Measurements from ENCODE around the gene TNNT1. TPM values are rescaled to one million over a fixed set of nuclear protein-coding genes. Genes with fewer than 3 reads are reported as not detected.

The TNNT1 gene
- total RNA-seq, 1 donor from 2014 or later: 48.9 TPM

DNA sequence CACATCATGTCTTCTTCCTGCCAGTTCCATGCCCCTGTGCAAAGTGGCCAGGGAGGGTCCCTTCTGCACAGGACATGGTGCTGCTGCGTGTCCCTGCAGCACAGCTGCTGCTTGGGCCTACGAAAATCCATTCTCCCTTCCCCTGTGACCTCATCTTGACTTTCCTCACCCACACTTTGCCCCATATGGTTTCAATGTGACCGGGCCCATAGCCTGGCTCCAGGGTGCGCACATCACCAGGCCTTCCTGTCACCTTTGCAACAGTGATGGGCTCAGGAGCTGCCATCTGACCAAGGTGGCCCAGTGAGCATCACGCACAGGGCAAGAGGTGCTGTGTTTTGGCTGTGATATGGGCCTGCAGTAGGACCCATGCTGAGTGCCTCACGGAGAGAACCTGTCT lies 42.4 kb downstream of the TNNT1 start:
- DNase-seq (ENCODE audit: low spot score in 2 of 2, unreplicated experiment in 2 of 2): no peak
- H3K4me3 Mint-ChIP-seq: no peak overlapping the region
- H3K36me3 Mint-ChIP-seq: peaks cover 30% of the 10 kb centered on the region
- TF ChIP-seq, protein P1, sequence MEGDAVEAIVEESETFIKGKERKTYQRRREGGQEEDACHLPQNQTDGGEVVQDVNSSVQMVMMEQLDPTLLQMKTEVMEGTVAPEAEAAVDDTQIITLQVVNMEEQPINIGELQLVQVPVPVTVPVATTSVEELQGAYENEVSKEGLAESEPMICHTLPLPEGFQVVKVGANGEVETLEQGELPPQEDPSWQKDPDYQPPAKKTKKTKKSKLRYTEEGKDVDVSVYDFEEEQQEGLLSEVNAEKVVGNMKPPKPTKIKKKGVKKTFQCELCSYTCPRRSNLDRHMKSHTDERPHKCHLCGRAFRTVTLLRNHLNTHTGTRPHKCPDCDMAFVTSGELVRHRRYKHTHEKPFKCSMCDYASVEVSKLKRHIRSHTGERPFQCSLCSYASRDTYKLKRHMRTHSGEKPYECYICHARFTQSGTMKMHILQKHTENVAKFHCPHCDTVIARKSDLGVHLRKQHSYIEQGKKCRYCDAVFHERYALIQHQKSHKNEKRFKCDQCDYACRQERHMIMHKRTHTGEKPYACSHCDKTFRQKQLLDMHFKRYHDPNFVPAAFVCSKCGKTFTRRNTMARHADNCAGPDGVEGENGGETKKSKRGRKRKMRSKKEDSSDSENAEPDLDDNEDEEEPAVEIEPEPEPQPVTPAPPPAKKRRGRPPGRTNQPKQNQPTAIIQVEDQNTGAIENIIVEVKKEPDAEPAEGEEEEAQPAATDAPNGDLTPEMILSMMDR (IDR thresholded peaks at IDR 0.05; ENCODE audit: unreplicated experiment): no peak
- peaks cover 3% of the 10 kb centered on the region for H3K9me3 Mint-ChIP-seq
- no peaks in the 10 kb centered on the region for H3K4me1 Mint-ChIP-seq
- no peak overlapping the region for H3K27ac Mint-ChIP-seq
- no peaks in the 10 kb centered on the region for H3K27me3 Mint-ChIP-seq (ENCODE audit: low read depth)

DNA sequence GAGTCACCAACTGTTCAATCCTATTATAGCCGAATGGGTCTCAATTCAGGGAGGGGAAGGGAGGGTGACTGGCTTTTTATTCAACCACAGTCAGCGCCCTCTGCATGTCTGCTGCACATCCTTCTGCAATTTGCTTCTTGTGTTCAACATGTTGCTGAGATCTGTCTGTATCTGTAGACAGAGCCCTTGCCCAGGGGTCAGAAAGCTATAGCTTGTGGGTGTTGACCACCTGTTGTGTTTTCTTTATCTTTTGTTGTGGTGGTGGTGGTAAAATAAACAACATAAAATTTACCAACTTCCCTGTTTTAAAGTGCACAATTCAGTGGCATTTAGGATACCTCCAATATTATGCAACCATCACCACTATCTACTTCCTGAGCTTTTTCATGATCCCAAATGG lies 43.8 kb downstream of the TNNT1 start:
- TF ChIP-seq, protein P1 (IDR thresholded peaks at IDR 0.05; ENCODE audit: unreplicated experiment): no peak
- Mint-ChIP-seq H3K4me3 (no peak overlapping the region), H3K27ac (no peak overlapping the region), H3K36me3 (peaks cover 28% of the 10 kb centered on the region), H3K27me3 (ENCODE audit: low read depth) (no peaks in the 10 kb centered on the region), H3K4me1 (no peaks in the 10 kb centered on the region), H3K9me3 (peaks cover 3% of the 10 kb centered on the region)
- no peak for DNase-seq (ENCODE audit: low spot score in 2 of 2, unreplicated experiment in 2 of 2)

DNA sequence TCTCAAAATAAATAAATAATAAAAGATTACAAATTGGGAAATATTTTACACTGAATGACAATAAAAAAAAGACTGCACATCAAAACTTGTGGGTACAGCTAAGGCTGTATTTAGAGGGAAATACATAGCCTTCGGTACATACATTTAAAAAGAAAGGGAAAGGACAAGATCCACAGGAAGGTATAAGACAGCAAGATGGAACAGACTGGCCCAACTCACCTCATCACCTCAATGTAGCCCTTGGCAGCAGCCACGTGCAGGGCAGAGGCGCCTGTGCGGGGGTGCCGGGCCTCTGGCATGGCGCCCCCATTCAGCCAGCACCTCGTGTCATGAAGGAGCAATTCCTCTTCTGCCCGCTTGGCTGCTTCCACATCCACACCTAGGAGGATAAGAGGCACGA lies 45.8 kb downstream of the TNNT1 start:
- TF ChIP-seq, protein P1 (IDR thresholded peaks at IDR 0.05; ENCODE audit: unreplicated experiment): no peak
- Mint-ChIP-seq H3K27me3 (ENCODE audit: low read depth) (no peaks in the 10 kb centered on the region), H3K9me3 (peaks cover 3% of the 10 kb centered on the region), H3K4me1 (no peaks in the 10 kb centered on the region), H3K36me3 (peaks cover 22% of the 10 kb centered on the region), H3K27ac (no peak overlapping the region), H3K4me3 (no peak overlapping the region)
- DNase-seq (ENCODE audit: low spot score in 2 of 2, unreplicated experiment in 2 of 2): no peak

DNA sequence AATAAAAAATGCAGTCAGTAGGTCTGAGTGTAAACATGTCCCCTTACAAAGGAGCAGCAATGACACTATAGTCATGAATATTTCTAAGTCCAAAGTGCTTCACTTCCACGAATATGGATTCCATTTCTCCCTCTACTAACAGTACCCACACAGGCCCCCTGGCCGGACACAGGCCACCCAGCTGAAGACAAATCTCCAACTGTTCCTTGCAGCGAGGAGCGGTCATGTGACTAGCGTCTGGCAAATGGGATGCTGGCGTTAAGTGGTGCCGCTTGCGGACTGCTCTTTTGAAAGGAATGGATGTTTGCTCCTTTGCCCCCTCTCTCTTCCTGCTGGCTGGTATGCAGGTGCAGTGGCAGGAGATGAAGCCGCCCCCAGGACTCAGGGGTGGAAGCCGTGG lies 47.7 kb downstream of the TNNT1 start:
- no peak for DNase-seq (ENCODE audit: low spot score in 2 of 2, unreplicated experiment in 2 of 2)
- TF ChIP-seq, protein P1 (IDR thresholded peaks at IDR 0.05; ENCODE audit: unreplicated experiment): no peak
- H3K36me3 Mint-ChIP-seq: peaks cover 19% of the 10 kb centered on the region
- H3K4me3 Mint-ChIP-seq: no peak overlapping the region
- peaks cover 3% of the 10 kb centered on the region for H3K9me3 Mint-ChIP-seq
- H3K27ac Mint-ChIP-seq: no peak overlapping the region
- no peaks in the 10 kb centered on the region for H3K27me3 Mint-ChIP-seq (ENCODE audit: low read depth)
- no peaks in the 10 kb centered on the region for H3K4me1 Mint-ChIP-seq

DNA sequence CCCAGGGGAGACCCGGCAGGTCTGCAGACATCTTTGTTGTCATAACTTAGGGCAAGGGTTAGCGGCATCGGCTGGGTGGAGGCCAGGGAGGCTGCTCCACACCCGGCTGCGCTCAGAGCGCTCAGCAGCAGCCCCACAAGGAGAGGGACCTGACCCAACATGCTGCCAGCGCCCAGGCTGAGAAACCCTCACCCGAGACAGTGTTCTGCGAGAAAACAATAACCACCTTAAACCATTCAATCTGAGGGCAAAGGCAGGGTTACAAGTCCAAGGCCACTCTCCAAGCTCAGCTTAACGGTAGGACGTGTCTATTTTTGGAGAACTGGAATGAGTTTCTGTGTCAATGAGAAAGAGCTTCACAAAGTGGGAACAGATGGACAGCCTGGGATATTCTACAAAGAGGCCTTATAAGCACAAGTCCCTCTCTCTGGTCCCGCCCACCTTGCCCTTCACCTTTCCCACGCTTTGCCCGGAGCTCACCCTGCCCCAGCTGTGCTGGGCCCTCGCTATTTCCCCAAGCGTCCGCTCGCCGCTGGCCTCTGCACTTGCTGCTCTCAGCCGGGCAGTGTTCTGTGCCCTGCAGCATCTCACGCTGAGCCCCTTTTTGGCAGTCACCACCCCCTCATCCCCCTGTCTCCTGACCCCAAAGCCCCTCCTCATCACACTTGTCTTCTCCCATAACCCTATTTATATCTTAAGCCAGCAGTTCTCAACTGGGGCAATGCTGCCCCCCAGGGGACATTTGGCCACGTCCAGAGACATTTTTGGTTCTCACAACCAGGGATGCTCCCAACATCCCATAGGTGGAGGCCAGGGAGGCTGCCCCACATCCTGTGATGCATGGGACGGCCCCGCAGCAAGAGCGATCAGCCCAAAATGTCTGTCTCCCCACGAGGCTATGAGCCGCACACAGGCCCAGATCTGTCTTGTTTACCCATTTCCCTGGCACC lies 49.2 kb downstream of the TNNT1 start:
- H3K4me1 Mint-ChIP-seq: no peaks in the 10 kb centered on the region
- DNase-seq (ENCODE audit: low spot score in 2 of 2, unreplicated experiment in 2 of 2): no peak
- no peak overlapping the region for H3K4me3 Mint-ChIP-seq
- TF ChIP-seq, protein P1 (IDR thresholded peaks at IDR 0.05; ENCODE audit: unreplicated experiment): no peak
- H3K36me3 Mint-ChIP-seq: peaks cover 20% of the 10 kb centered on the region
- H3K9me3 Mint-ChIP-seq: peaks cover 3% of the 10 kb centered on the region
- H3K27ac Mint-ChIP-seq: no peak overlapping the region
- no peaks in the 10 kb centered on the region for H3K27me3 Mint-ChIP-seq (ENCODE audit: low read depth)

All from mesothelial cell of epicardium (in vitro differentiated cells).